GM19452 (cell line): ENCODE data around the gene A4GALT.
A peak's percentile ranks its signal among the peaks of the same experiment; 100 is the strongest.
"Not testable (repeated sequence)": the region's sequence is repeated elsewhere in the genome, so short reads cannot be mapped to it uniquely, and the experiment has no call there.

Experiments
- ATAC-seq: cut with Tn5 transposase; IDR thresholded peaks from one replicate; pipeline ENCODE4 v1.9.1; 2021; ENCODE audit not compliant: unreplicated experiment

Gene A4GALT

GRCh38 chr22:42743501-42743991, 22.9 kb upstream of the A4GALT start:
- ATAC-seq = no peak

- no peak for ATAC-seq
Observed at GRCh38 chr22:42742940-42743339, 22.3 kb upstream of the A4GALT start.

- ATAC-seq = not testable (repeated sequence)
Observed at GRCh38 chr22:42740320-42740719, 19.6 kb upstream of the A4GALT start.

- ATAC-seq = no peak
Observed at GRCh38 chr22:42734406-42734805, 13.7 kb upstream of the A4GALT start.

- ATAC-seq = not testable (repeated sequence)
Observed at GRCh38 chr22:42733394-42733793, 12.7 kb upstream of the A4GALT start.

GRCh38 chr22:42732081-42732480, 11.4 kb upstream of the A4GALT start:
- no peak for ATAC-seq

- ATAC-seq = no peak
Observed at GRCh38 chr22:42726811-42727210, 6.1 kb upstream of the A4GALT start.

GRCh38 chr22:42725606-42726355, 5.1 kb upstream of the A4GALT start:
- ATAC-seq = no peak

- no peak for ATAC-seq
Observed at GRCh38 chr22:42724062-42724461, 3.4 kb upstream of the A4GALT start.

- ATAC-seq = no peak
Observed at GRCh38 chr22:42721045-42721434, 370 bp upstream of the A4GALT start.

- ATAC-seq = no peak
Observed at GRCh38 chr22:42719656-42720262, 911 bp downstream of the A4GALT start.

GRCh38 chr22:42719133-42719532, 1.5 kb downstream of the A4GALT start:
- no peak for ATAC-seq

- no peak for ATAC-seq
Observed at GRCh38 chr22:42717197-42717928, 3.3 kb downstream of the A4GALT start.

- peak; percentile 55 for ATAC-seq
Observed at GRCh38 chr22:42716649-42717127, 4.0 kb downstream of the A4GALT start.

- peak; percentile 47 for ATAC-seq
Observed at GRCh38 chr22:42716221-42716620, 4.4 kb downstream of the A4GALT start.

- no peak for ATAC-seq
Observed at GRCh38 chr22:42714768-42715390, 5.8 kb downstream of the A4GALT start.

GRCh38 chr22:42714308-42714707, 6.4 kb downstream of the A4GALT start:
- ATAC-seq = no peak

GRCh38 chr22:42711895-42712837, 8.5 kb downstream of the A4GALT start:
- ATAC-seq = no peak

- no peak for ATAC-seq
Observed at GRCh38 chr22:42711281-42711731, 9.4 kb downstream of the A4GALT start.

GRCh38 chr22:42708417-42708816, 12.3 kb downstream of the A4GALT start:
- no peak for ATAC-seq
